Stimulated activated naive CD8-positive, alpha-beta T cell treated with anti-CD3 and anti-CD28 coated beads, Interleukin-15, Interleukin-2, amounts not matched to agents 100 ng/mL and 50 ng/mL, for 24 hours (primary cell): ENCODE data around the gene WDFY1.
A peak's percentile ranks its signal among the peaks of the same experiment; 100 is the strongest.

Experiments
- H3K27ac Mint-ChIP-seq: one replicate; pipeline ENCODE4 v1.8.0; 2021; ENCODE audit warnings: mild to moderate bottlenecking, mixed read lengths
- H3K27me3 Mint-ChIP-seq: one replicate; pipeline ENCODE4 v1.8.0; 2021; ENCODE audit warnings: mixed read lengths
- H3K36me3 Mint-ChIP-seq: one replicate; pipeline ENCODE4 v1.8.0; 2021; ENCODE audit warnings: low read depth, mixed read lengths
- H3K4me1 Mint-ChIP-seq: one replicate; pipeline ENCODE4 v1.8.0; 2021; ENCODE audit warnings: low read depth, mixed read lengths
- H3K4me3 Mint-ChIP-seq: one replicate; pipeline ENCODE4 v1.8.0; 2021; ENCODE audit warnings: mild to moderate bottlenecking, mixed read lengths
- H3K9me3 Mint-ChIP-seq: one replicate; pipeline ENCODE4 v1.8.0; 2021; ENCODE audit warnings: mixed read lengths

The WDFY1 gene

GRCh38 chr2:223928113-223929006 is 16.8 kb downstream of the WDFY1 start:
- H3K36me3 Mint-ChIP-seq: no peaks in the 10 kb centered on the region

GRCh38 chr2:223925106-223925505 is 20.0 kb downstream of the WDFY1 start:
- Mint-ChIP-seq H3K27me3 (no peaks in the 10 kb centered on the region), H3K9me3 (no peaks in the 10 kb centered on the region), H3K4me1 (peaks cover 38% of the 10 kb centered on the region), H3K36me3 (peaks cover 15% of the 10 kb centered on the region), H3K27ac (no peak overlapping the region), H3K4me3 (no peak overlapping the region)

More at GRCh38 chr2:223928113-223929006, 16.8 kb downstream of the WDFY1 start:
- no peaks in the 10 kb centered on the region for H3K27me3 Mint-ChIP-seq
- no peak overlapping the region for H3K27ac Mint-ChIP-seq
- H3K9me3 Mint-ChIP-seq: no peaks in the 10 kb centered on the region
- H3K4me3 Mint-ChIP-seq: no peak overlapping the region
- H3K4me1 Mint-ChIP-seq: peaks cover 44% of the 10 kb centered on the region

- H3K27ac Mint-ChIP-seq: no peak overlapping the region
- peaks cover 28% of the 10 kb centered on the region for H3K4me1 Mint-ChIP-seq
- H3K27me3 Mint-ChIP-seq: no peaks in the 10 kb centered on the region
- no peak overlapping the region for H3K4me3 Mint-ChIP-seq
- H3K36me3 Mint-ChIP-seq: peaks cover 15% of the 10 kb centered on the region
- no peaks in the 10 kb centered on the region for H3K9me3 Mint-ChIP-seq
Observed at GRCh38 chr2:223923976-223924375, 21.2 kb downstream of the WDFY1 start.

- H3K27ac Mint-ChIP-seq: no peak overlapping the region
- peaks cover 15% of the 10 kb centered on the region for H3K36me3 Mint-ChIP-seq
- H3K27me3 Mint-ChIP-seq: no peaks in the 10 kb centered on the region
- no peak overlapping the region for H3K4me3 Mint-ChIP-seq
- H3K9me3 Mint-ChIP-seq: no peaks in the 10 kb centered on the region
- H3K4me1 Mint-ChIP-seq: peaks cover 23% of the 10 kb centered on the region
Observed at GRCh38 chr2:223922308-223922707, 22.8 kb downstream of the WDFY1 start.

- no peaks in the 10 kb centered on the region for H3K9me3 Mint-ChIP-seq
- peaks cover 23% of the 10 kb centered on the region for H3K4me1 Mint-ChIP-seq
- H3K36me3 Mint-ChIP-seq: peaks cover 23% of the 10 kb centered on the region
- no peak overlapping the region for H3K27ac Mint-ChIP-seq
- no peak overlapping the region for H3K4me3 Mint-ChIP-seq
- H3K27me3 Mint-ChIP-seq: no peaks in the 10 kb centered on the region
Observed at GRCh38 chr2:223921204-223921603, 23.9 kb downstream of the WDFY1 start.

- no peak overlapping the region for H3K4me3 Mint-ChIP-seq
- H3K27ac Mint-ChIP-seq: no peak overlapping the region
- H3K4me1 Mint-ChIP-seq: peaks cover 23% of the 10 kb centered on the region
- no peaks in the 10 kb centered on the region for H3K9me3 Mint-ChIP-seq
- peaks cover 23% of the 10 kb centered on the region for H3K36me3 Mint-ChIP-seq
- no peaks in the 10 kb centered on the region for H3K27me3 Mint-ChIP-seq
Observed at GRCh38 chr2:223920109-223920508, 25.0 kb downstream of the WDFY1 start.

- H3K4me3 Mint-ChIP-seq: no peak overlapping the region
- H3K36me3 Mint-ChIP-seq: peaks cover 23% of the 10 kb centered on the region
- peaks cover 23% of the 10 kb centered on the region for H3K4me1 Mint-ChIP-seq
- no peak overlapping the region for H3K27ac Mint-ChIP-seq
- no peaks in the 10 kb centered on the region for H3K9me3 Mint-ChIP-seq
- H3K27me3 Mint-ChIP-seq: no peaks in the 10 kb centered on the region
Observed at GRCh38 chr2:223918671-223919134, 26.4 kb downstream of the WDFY1 start.

- H3K36me3 Mint-ChIP-seq: peaks cover 20% of the 10 kb centered on the region
- peaks cover 9% of the 10 kb centered on the region for H3K4me1 Mint-ChIP-seq
- no peaks in the 10 kb centered on the region for H3K27me3 Mint-ChIP-seq
- no peaks in the 10 kb centered on the region for H3K9me3 Mint-ChIP-seq
- H3K27ac Mint-ChIP-seq: no peak overlapping the region
- no peak overlapping the region for H3K4me3 Mint-ChIP-seq
Observed at GRCh38 chr2:223916181-223916920, 28.8 kb downstream of the WDFY1 start.

- Mint-ChIP-seq H3K27me3 (no peaks in the 10 kb centered on the region), H3K36me3 (peaks cover 24% of the 10 kb centered on the region), H3K27ac (no peak overlapping the region), H3K4me3 (no peak overlapping the region), H3K9me3 (no peaks in the 10 kb centered on the region), H3K4me1 (peaks cover 5% of the 10 kb centered on the region)
Observed at GRCh38 chr2:223915071-223915470, 30.1 kb downstream of the WDFY1 start.

GRCh38 chr2:223914324-223914723 is 30.8 kb downstream of the WDFY1 start:
- H3K4me1 Mint-ChIP-seq: peaks cover 5% of the 10 kb centered on the region
- no peaks in the 10 kb centered on the region for H3K27me3 Mint-ChIP-seq

GRCh38 chr2:223909001-223909741 is 36.0 kb downstream of the WDFY1 start:
- Mint-ChIP-seq H3K4me1 (peaks cover 8% of the 10 kb centered on the region), H3K4me3 (no peak overlapping the region), H3K36me3 (peaks cover 31% of the 10 kb centered on the region), H3K27me3 (no peaks in the 10 kb centered on the region), H3K9me3 (no peaks in the 10 kb centered on the region), H3K27ac (peak overlapping the region; percentile 18)

More at GRCh38 chr2:223914324-223914723, 30.8 kb downstream of the WDFY1 start:
- Mint-ChIP-seq H3K36me3 (peaks cover 24% of the 10 kb centered on the region), H3K27ac (no peak overlapping the region), H3K9me3 (no peaks in the 10 kb centered on the region), H3K4me3 (no peak overlapping the region)

- no peaks in the 10 kb centered on the region for H3K27me3 Mint-ChIP-seq
- peaks cover 31% of the 10 kb centered on the region for H3K36me3 Mint-ChIP-seq
- H3K4me1 Mint-ChIP-seq: peaks cover 8% of the 10 kb centered on the region
- H3K9me3 Mint-ChIP-seq: no peaks in the 10 kb centered on the region
- no peak overlapping the region for H3K27ac Mint-ChIP-seq
- no peak overlapping the region for H3K4me3 Mint-ChIP-seq
Observed at GRCh38 chr2:223908304-223908998, 36.7 kb downstream of the WDFY1 start.

- Mint-ChIP-seq H3K27ac (no peak overlapping the region), H3K36me3 (peaks cover 23% of the 10 kb centered on the region), H3K4me3 (no peak overlapping the region), H3K4me1 (peaks cover 8% of the 10 kb centered on the region), H3K27me3 (no peaks in the 10 kb centered on the region), H3K9me3 (no peaks in the 10 kb centered on the region)
Observed at GRCh38 chr2:223905996-223906395, 39.1 kb downstream of the WDFY1 start.

GRCh38 chr2:223901854-223902253 is 43.3 kb downstream of the WDFY1 start:
- no peak overlapping the region for H3K27ac Mint-ChIP-seq

More at GRCh38 chr2:223901854-223902253, 43.3 kb downstream of the WDFY1 start:
- no peaks in the 10 kb centered on the region for H3K27me3 Mint-ChIP-seq
- H3K4me3 Mint-ChIP-seq: no peak overlapping the region
- H3K9me3 Mint-ChIP-seq: no peaks in the 10 kb centered on the region
- peaks cover 47% of the 10 kb centered on the region for H3K36me3 Mint-ChIP-seq
- H3K4me1 Mint-ChIP-seq: peaks cover 13% of the 10 kb centered on the region
